Loucy (cell line): ENCODE data around the gene DDR1.
"Not testable (repeated sequence)": the region's sequence is repeated elsewhere in the genome, so short reads cannot be mapped to it uniquely, and the experiment has no call there.

ENCODE experiments used
- H2AFZ ChIP-seq: fragments of 200-600 bp; sonication (generic); 2 replicates; pipeline ENCODE4 v1.6.0; 2016; ENCODE audit warnings: antibody characterized with exemption, mild to moderate bottlenecking, low read length, moderate library complexity
- H3F3A ChIP-seq: fragments of 200-600 bp; 2 replicates; pipeline ENCODE4 v1.6.0; 2016; ENCODE audit warnings: antibody characterized with exemption, low read depth, mild to moderate bottlenecking
- H3K27me3 ChIP-seq: fragments of 200-600 bp; sonication (generic); 2 replicates; pipeline ENCODE4 v1.6.1; 2014; ENCODE audit warnings: low read length, mild to moderate bottlenecking; ENCODE audit not compliant: insufficient read depth, poor library complexity, severe bottlenecking
- H3K36me3 ChIP-seq: fragments of 200-600 bp; sonication (generic); 2 replicates; pipeline ENCODE4 v1.6.1; 2016; ENCODE audit warnings: low read length; ENCODE audit not compliant: insufficient read depth
- H3K4me1 ChIP-seq: fragments of 200-600 bp; sonication (generic); 2 replicates; pipeline ENCODE4 v1.5.1; 2014; ENCODE audit warnings: low read length, mild to moderate bottlenecking; ENCODE audit not compliant: insufficient read depth, poor library complexity, severe bottlenecking
- H3K4me2 ChIP-seq: fragments of 200-600 bp; sonication (generic); 2 replicates; pipeline ENCODE4 v1.6.0; 2014; ENCODE audit warnings: antibody characterized with exemption, low read length, low read depth, mild to moderate bottlenecking; ENCODE audit not compliant: poor library complexity, severe bottlenecking
- H3K4me3 ChIP-seq: fragments of 200-600 bp; sonication (generic); 2 replicates; pipeline ENCODE4 v1.5.1; 2014; ENCODE audit warnings: low read length, mild to moderate bottlenecking, mixed read lengths; ENCODE audit not compliant: poor library complexity, severe bottlenecking
- H3K79me2 ChIP-seq: fragments of 200-600 bp; sonication (generic); 2 replicates; pipeline ENCODE4 v1.6.1; 2014; ENCODE audit warnings: low read length; ENCODE audit not compliant: insufficient read depth
- H3K9ac ChIP-seq: fragments of 200-600 bp; sonication (generic); 2 replicates; pipeline ENCODE4 v1.6.0; 2014; ENCODE audit warnings: mild to moderate bottlenecking, low read depth, low read length, moderate library complexity; ENCODE audit not compliant: poor library complexity, severe bottlenecking
- H3K9me2 ChIP-seq: fragments of 200-600 bp; sonication (generic); replicated peaks from 2 replicates; pipeline ENCODE4 v1.6.1; 2016; ENCODE audit warnings: low read depth, low read length, mixed read lengths
- H3K9me3 ChIP-seq: fragments of 200-600 bp; sonication (generic); 2 replicates; pipeline ENCODE4 v1.6.1; 2014; ENCODE audit warnings: mild to moderate bottlenecking, antibody characterized with exemption, low read length, low read depth; ENCODE audit not compliant: insufficient read depth
- H4K20me1 ChIP-seq: fragments of 200-600 bp; sonication (generic); 2 replicates; pipeline ENCODE4 v1.6.0; 2014; ENCODE audit warnings: antibody characterized with exemption, low read length, mild to moderate bottlenecking; ENCODE audit not compliant: insufficient read depth, poor library complexity, severe bottlenecking
- EZH2phosphoT487 ChIP-seq: fragments of 200-600 bp; IDR thresholded peaks from 2 replicates; pipeline ENCODE4 v1.6.1; 2018; ENCODE audit warnings: antibody characterized with exemption, mild to moderate bottlenecking, moderate library complexity, borderline replicate concordance
- TF ChIP-seq, protein P1 (sequence below): fragments of 200-600 bp; sonication (generic); conservative IDR thresholded peaks from 2 replicates; pipeline ENCODE4 v1.5.1; 2014; ENCODE audit warnings: mild to moderate bottlenecking, antibody characterized with exemption, low read length

The DDR1 gene

GRCh38 chr6:30917041-30917440 is 32.7 kb downstream of the DDR1 start:
- H3K4me3 ChIP-seq: no peak overlapping the region
- no peak overlapping the region for H2AFZ ChIP-seq
- H3K4me2 ChIP-seq: peak overlapping the region; percentile 28
- H3F3A ChIP-seq: no peaks in the 10 kb centered on the region
- no peaks in the 10 kb centered on the region for H3K9me2 ChIP-seq
- H3K9me3 ChIP-seq: no peaks in the 10 kb centered on the region
- H3K36me3 ChIP-seq: peaks cover 9% of the 10 kb centered on the region; the same call in 1 of the 2 replicates
- H4K20me1 ChIP-seq: no peaks in the 10 kb centered on the region
- H3K27me3 ChIP-seq: no peaks in the 10 kb centered on the region
- H3K79me2 ChIP-seq: peaks cover 13% of the 10 kb centered on the region; the same call in 1 of the 2 replicates
- H3K4me1 ChIP-seq: peaks cover 28% of the 10 kb centered on the region
- no peak for TF ChIP-seq EZH2phosphoT487
- H3K9ac ChIP-seq: peak overlapping the region; percentile 46

GRCh38 chr6:30917487-30917886 is 33.2 kb downstream of the DDR1 start:
- Histone ChIP-seq H4K20me1 (no peaks in the 10 kb centered on the region), H3K79me2 (peaks cover 13% of the 10 kb centered on the region; the same call in 1 of the 2 replicates), H2AFZ (no peak overlapping the region), H3K4me1 (peaks cover 28% of the 10 kb centered on the region), H3K9me3 (no peaks in the 10 kb centered on the region), H3K4me3 (no peak overlapping the region), H3K4me2 (peak overlapping the region; percentile 28), H3K27me3 (no peaks in the 10 kb centered on the region), H3K9me2 (no peaks in the 10 kb centered on the region), H3K36me3 (peaks cover 13% of the 10 kb centered on the region; the same call in 1 of the 2 replicates), H3K9ac (no peak overlapping the region), H3F3A (no peaks in the 10 kb centered on the region)
- TF ChIP-seq EZH2phosphoT487: no peak
- TF ChIP-seq, protein P1, sequence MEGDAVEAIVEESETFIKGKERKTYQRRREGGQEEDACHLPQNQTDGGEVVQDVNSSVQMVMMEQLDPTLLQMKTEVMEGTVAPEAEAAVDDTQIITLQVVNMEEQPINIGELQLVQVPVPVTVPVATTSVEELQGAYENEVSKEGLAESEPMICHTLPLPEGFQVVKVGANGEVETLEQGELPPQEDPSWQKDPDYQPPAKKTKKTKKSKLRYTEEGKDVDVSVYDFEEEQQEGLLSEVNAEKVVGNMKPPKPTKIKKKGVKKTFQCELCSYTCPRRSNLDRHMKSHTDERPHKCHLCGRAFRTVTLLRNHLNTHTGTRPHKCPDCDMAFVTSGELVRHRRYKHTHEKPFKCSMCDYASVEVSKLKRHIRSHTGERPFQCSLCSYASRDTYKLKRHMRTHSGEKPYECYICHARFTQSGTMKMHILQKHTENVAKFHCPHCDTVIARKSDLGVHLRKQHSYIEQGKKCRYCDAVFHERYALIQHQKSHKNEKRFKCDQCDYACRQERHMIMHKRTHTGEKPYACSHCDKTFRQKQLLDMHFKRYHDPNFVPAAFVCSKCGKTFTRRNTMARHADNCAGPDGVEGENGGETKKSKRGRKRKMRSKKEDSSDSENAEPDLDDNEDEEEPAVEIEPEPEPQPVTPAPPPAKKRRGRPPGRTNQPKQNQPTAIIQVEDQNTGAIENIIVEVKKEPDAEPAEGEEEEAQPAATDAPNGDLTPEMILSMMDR: no peak

DNA sequence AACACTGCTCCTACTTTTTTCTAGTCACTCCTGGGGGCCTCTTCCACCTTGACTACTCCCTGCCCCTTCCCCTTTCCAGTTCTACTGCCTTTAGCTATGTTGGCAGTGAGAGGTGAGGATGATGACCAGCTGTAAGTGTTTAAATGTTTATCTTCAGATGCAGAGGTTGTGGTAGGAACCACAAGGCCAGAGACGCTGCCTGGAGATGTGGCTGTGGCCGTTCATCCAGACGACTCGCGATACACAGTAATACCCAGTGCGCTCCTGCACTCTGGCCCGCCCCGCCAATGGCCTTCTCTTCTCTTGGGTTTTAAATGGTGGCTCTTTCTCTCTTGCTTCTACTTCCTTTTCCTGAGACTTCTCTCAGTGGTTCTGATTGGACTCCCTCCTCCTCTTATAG is 34.4 kb downstream of the DDR1 start:
- no peak overlapping the region for H2AFZ ChIP-seq
- H3K9me2 ChIP-seq: no peaks in the 10 kb centered on the region
- no peaks in the 10 kb centered on the region for H3K9me3 ChIP-seq
- H3K27me3 ChIP-seq: no peaks in the 10 kb centered on the region
- H3K4me1 ChIP-seq: peaks cover 28% of the 10 kb centered on the region
- no peaks in the 10 kb centered on the region for H3F3A ChIP-seq
- peak overlapping the region; percentile 47 for H3K4me2 ChIP-seq
- peak overlapping the region; percentile 15 for H3K9ac ChIP-seq
- H4K20me1 ChIP-seq: no peaks in the 10 kb centered on the region
- H3K79me2 ChIP-seq: peaks cover 13% of the 10 kb centered on the region; the same call in 1 of the 2 replicates
- peaks cover 23% of the 10 kb centered on the region; the same call in 1 of the 2 replicates for H3K36me3 ChIP-seq
- no peak for TF ChIP-seq EZH2phosphoT487
- TF ChIP-seq, protein P1: no peak
- peak overlapping the region; percentile 7 for H3K4me3 ChIP-seq

DNA sequence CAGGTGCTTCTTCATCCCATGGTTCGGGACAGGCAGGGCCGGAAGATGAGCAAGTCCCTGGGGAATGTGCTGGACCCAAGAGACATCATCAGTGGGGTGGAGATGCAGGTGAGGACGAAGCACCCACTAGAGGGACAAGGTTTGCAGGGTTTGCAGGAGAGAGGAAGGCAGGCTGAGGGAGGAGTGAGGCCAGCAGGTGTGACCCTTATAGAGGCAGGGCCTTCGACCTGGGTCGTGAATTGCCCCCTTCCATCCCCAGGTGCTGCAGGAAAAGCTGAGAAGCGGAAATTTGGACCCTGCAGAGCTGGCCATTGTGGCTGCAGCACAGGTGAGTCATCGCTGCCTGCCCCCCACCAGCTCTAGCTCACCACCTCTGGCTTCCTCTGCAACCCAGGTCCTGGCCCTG is 38.1 kb downstream of the DDR1 start:
- Histone ChIP-seq H3F3A (no peaks in the 10 kb centered on the region), H3K4me1 (peaks cover 7% of the 10 kb centered on the region), H3K9ac (no peak overlapping the region), H4K20me1 (no peaks in the 10 kb centered on the region), H3K4me2 (no peak overlapping the region), H3K9me3 (no peaks in the 10 kb centered on the region), H3K79me2 (no peaks in the 10 kb centered on the region), H3K4me3 (no peak overlapping the region), H3K27me3 (no peaks in the 10 kb centered on the region), H2AFZ (no peak overlapping the region), H3K36me3 (peaks cover 40% of the 10 kb centered on the region; the same call in 1 of the 2 replicates), H3K9me2 (no peaks in the 10 kb centered on the region)
- TF ChIP-seq, protein P1: no peak
- TF ChIP-seq EZH2phosphoT487: no peak

- not testable (repeated sequence) for H3K9me3 ChIP-seq, H3F3A ChIP-seq, H3K4me2 ChIP-seq, H3K79me2 ChIP-seq, H3K27me3 ChIP-seq, H3K9ac ChIP-seq, H4K20me1 ChIP-seq, H3K9me2 ChIP-seq, H3K4me1 ChIP-seq, H3K4me3 ChIP-seq, H2AFZ ChIP-seq
- H3K36me3 ChIP-seq: peaks cover 40% of the 10 kb centered on the region; the same call in 1 of the 2 replicates
These were observed 39.8 kb downstream of the DDR1 start for GRCh38 chr6:30924040-30924627.
